Small intestine (tissue), 7 donors: ENCODE data around the gene IDUA. TPM values are rescaled to one million over a fixed set of nuclear protein-coding genes. Genes with fewer than 3 reads are reported as not detected.

Source experiments
- DNase-seq, 2 donors: peaks; one replicate each; pipeline versions ENCODE4 v3.0.0 to v3.0.0-alpha.2; 2013
- FAIRE-seq: peaks from 2 replicates; lab custom pipeline; 2012; peaks lifted over from hg19 to GRCh38; lab: Jason Lieb, UNC
- H3K27ac ChIP-seq, 3 donors: one replicate each; pipeline ENCODE4 v1.5.1; 2013; ENCODE audit warnings: low read length in 2 of 3, mild to moderate bottlenecking in 2 of 3, control low read depth in 1 of 3, inconsistent platforms in 1 of 3, low read depth in 1 of 3, moderate library complexity in 1 of 3
- H3K27me3 ChIP-seq, 3 donors: one replicate each; pipeline ENCODE4 v1.6.1; 2013; ENCODE audit warnings: low read length in 3 of 3, inconsistent platforms in 1 of 3; ENCODE audit not compliant: control insufficient read depth in 3 of 3, insufficient read depth in 3 of 3
- H3K36me3 ChIP-seq, 3 donors: one replicate each; pipeline ENCODE4 v1.6.1; 2013; ENCODE audit warnings: low read length in 3 of 3, inconsistent platforms in 1 of 3, low read depth in 1 of 3, mild to moderate bottlenecking in 1 of 3, moderate library complexity in 1 of 3; ENCODE audit not compliant: control insufficient read depth in 3 of 3, insufficient read depth in 2 of 3
- H3K4me1 ChIP-seq, 3 donors: one replicate each; pipeline ENCODE4 v1.6.1; 2013; ENCODE audit warnings: low read length in 2 of 3, inconsistent platforms in 1 of 3, low read depth in 1 of 3, mild to moderate bottlenecking in 1 of 3, moderate library complexity in 1 of 3; ENCODE audit not compliant: control insufficient read depth in 3 of 3, insufficient read depth in 2 of 3
- H3K4me3 ChIP-seq, 3 donors: one replicate each; pipeline ENCODE4 v1.5.1; 2013; ENCODE audit warnings: low read length in 3 of 3, control low read depth in 1 of 3, inconsistent platforms in 1 of 3, low read depth in 1 of 3, mild to moderate bottlenecking in 1 of 3, moderate library complexity in 1 of 3
- H3K9me3 ChIP-seq, 2 donors: one replicate each; pipeline ENCODE4 v1.6.1; 2013; ENCODE audit warnings: low read depth in 1 of 2, low read length in 1 of 2; ENCODE audit not compliant: control insufficient read depth in 2 of 2, insufficient read depth in 1 of 2
- WGBS, 3 donors: extraction: QIAGEN DNeasy Blood & Tissue Kit; methylation state at CpG; one replicate each; pipeline ENCODE4 v1.1.7; 2013; 5-methylcytosine and 5-hydroxymethylcytosine counted together
- polyA plus RNA-seq, 4 donors: library from polyadenylated mRNA; stranded (reverse) in 3 of 4; unstranded in 1 of 4; fragments of 200-250 nt in 3 of 4; fragments of 120-200 nt in 1 of 4; gene quantifications; one replicate each; pipeline versions ENCODE4 v1.2.1 to v1.2.3, GENCODE V29; 2013
- donor health status: healthy with polysubstance abuse.
- donor health status: control.
- donor health status: control.
- donor health status: Bipolar disorder and iron deficiency.
- donor health status: healthy.

The IDUA gene
- polyA plus RNA-seq, 4 donors, result 10.8 to 20.9 (median 13.1) TPM

DNA sequence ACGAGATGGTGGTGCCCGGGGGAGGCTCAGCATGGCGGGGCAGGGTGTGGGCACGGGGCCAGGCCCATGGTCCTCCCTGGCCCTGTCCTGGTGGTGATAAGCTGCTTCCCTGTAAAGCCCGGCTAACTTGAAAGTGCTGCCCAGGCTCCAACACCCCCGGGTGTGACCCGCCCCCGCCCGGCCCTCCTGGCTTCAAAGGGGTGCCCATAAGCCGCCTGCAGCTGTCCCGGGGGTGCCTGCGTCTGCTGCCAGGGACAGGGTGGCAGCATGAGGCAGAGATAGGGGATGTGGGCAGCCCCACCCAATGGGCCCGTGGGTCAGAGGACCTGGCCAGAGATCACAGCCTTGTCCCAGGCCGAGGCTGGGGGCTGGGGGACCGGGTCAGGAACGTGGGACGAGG is 42.7 kb downstream of the IDUA start:
- DNase-seq, result no peak
- H3K4me3 ChIP-seq, result no peak overlapping the region
- no peaks in the 10 kb centered on the region for H3K9me3 ChIP-seq
- H3K27me3 ChIP-seq, result peaks cover 0 to 38% (median 9%) of the 10 kb centered on the region in 3 donors
- H3K27ac ChIP-seq, result no peak overlapping the region
- H3K4me1 ChIP-seq, result peaks cover 0 to 6% (median 2%) of the 10 kb centered on the region in 3 donors
- WGBS, 3 donors, result 5 to 54% (median 22%) methylated on average over 12 to 17 of the region's 17 CpGs
- no peak for FAIRE-seq
- peaks cover 0 to 13% (median 0%) of the 10 kb centered on the region in 3 donors for H3K36me3 ChIP-seq

DNA sequence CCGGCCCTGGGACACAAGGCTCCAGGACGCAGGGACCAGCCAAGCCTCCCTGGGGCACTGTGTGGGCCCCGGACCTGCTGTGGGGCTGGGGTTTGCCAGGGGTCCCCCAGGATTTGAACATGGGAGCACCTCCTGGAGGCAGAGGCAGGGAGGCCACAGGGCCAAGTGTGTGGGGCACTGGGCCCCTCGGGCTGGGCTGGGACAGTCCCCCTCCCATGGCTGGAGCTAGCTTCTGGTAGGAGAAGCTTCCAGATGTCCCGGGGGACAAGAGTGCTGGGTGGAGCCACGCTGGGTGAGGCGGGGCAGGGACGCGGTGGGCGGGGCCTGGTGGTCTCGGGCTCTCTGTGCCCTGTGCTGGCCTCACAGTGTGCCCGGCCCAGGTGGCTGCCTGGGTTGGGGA is 43.2 kb downstream of the IDUA start:
- DNase-seq, result no peak
- Histone ChIP-seq H3K27ac (no peak overlapping the region), H3K4me3 (no peak overlapping the region)

GRCh38 chr4:1030559-1030958 is 43.7 kb downstream of the IDUA start:
- FAIRE-seq, result no peak
- H3K4me3 ChIP-seq, result no peak overlapping the region
- WGBS, 3 donors, result 23 to 56% (median 40%) methylated on average over 16 of the region's 16 CpGs

More for the DNA sequence above, 43.2 kb downstream of the IDUA start:
- Histone ChIP-seq H3K36me3 (peaks cover 0 to 10% (median 0%) of the 10 kb centered on the region in 3 donors), H3K4me1 (peaks cover 0 to 6% (median 0%) of the 10 kb centered on the region in 3 donors), H3K9me3 (no peaks in the 10 kb centered on the region), H3K27me3 (peaks cover 0 to 38% (median 9%) of the 10 kb centered on the region in 3 donors)
- FAIRE-seq, result no peak
- WGBS, 3 donors, result 15 to 55% (median 16%) methylated on average over 7 to 12 of the region's 12 CpGs

DNA sequence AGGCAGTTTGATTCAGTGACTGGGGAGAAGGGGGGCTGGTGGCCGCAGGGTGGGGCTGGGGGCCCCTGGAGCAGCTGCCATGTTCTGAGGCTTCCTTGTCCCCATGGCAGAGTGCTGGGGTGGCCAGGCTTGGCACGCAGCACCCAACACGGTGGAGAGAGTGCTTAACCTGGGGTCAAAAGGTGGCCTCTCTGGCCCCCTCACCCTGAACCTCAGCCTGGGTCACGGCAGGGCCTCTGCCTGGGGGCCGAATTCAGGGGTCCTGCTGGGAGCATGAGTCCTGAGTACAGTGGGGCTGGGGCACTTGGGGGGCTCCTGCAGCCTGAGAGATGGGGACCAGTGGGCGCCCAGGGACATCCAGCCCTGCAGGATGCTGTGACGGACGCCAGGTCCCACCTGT is 44.5 kb downstream of the IDUA start:
- Histone ChIP-seq H3K27me3 (peaks cover 0 to 38% (median 9%) of the 10 kb centered on the region in 3 donors), H3K9me3 (no peaks in the 10 kb centered on the region), H3K4me1 (no peaks in the 10 kb centered on the region), H3K4me3 (no peak overlapping the region), H3K36me3 (no peaks in the 10 kb centered on the region), H3K27ac (no peak overlapping the region)
- WGBS, 3 donors, result 76 to 80% (median 79%) methylated on average over 7 to 8 of the region's 8 CpGs
- FAIRE-seq (no peak), DNase-seq (no peak)

More at GRCh38 chr4:1030559-1030958, 43.7 kb downstream of the IDUA start:
- H3K27ac ChIP-seq, result no peak overlapping the region
- peaks cover 0 to under 1% (median 0%) of the 10 kb centered on the region in 3 donors for H3K4me1 ChIP-seq
- peaks cover 0 to 38% (median 9%) of the 10 kb centered on the region in 3 donors for H3K27me3 ChIP-seq
- no peaks in the 10 kb centered on the region for H3K9me3 ChIP-seq
- peaks cover 0 to 5% (median 0%) of the 10 kb centered on the region in 3 donors for H3K36me3 ChIP-seq
- DNase-seq, result no peak

DNA sequence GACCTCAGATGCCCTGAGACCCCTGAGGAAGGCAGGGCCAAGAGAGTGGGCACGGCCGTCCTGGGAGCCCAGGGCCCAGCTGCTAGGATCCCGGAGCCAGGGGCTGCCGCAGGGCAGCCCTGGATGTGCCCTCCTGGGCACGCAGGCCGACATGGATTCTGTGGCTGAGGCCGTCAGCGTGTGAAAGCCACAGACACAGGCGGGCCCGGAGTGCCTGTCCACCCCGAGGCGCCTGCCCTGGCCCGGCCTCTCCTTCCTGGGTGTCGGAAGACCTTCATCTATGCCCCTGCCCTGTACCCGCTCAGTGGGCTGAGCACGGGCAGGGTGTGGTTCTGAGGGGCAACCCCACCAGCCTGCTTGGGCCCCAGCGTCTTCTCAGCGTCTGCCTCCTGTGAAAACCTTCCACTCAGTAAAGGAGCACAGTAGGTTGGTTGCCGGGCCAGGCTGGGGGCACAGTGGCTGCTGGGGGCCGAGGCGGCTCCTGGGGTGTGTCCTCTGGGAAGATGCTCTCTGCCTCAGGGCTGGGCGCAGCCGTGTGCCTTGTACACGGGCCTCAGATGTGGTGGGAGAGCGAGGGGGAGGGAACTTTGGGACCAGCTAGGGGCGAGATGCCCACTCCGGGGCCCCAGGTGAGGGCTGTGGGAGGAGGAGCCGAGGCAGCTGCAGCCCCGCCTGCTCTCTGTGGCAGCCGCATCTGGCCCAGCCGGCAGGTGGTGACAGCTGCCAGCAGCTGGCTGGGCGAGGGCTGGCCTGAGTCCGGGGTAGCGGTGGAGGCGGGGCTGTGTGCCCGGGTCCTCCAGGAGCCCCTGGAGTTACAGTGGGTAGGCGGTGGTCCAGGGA is 45.3 kb downstream of the IDUA start:
- H3K4me3 ChIP-seq, result no peak overlapping the region
- peaks cover 0 to 38% (median 9%) of the 10 kb centered on the region in 3 donors for H3K27me3 ChIP-seq
- no peak overlapping the region for H3K27ac ChIP-seq
- 25 to 60% (median 38%) methylated on average over 37 of the region's 37 CpGs for WGBS, 3 donors
- FAIRE-seq, result no peak
- H3K9me3 ChIP-seq, result no peaks in the 10 kb centered on the region
- no peak for DNase-seq
- H3K36me3 ChIP-seq, result no peaks in the 10 kb centered on the region
- no peaks in the 10 kb centered on the region for H3K4me1 ChIP-seq

- peaks cover 0 to 34% (median 8%) of the 10 kb centered on the region in 3 donors for H3K27me3 ChIP-seq
- no peaks in the 10 kb centered on the region for H3K9me3 ChIP-seq
- no peak for DNase-seq
- H3K4me3 ChIP-seq, result no peak overlapping the region
- H3K4me1 ChIP-seq, result no peaks in the 10 kb centered on the region
- no peak overlapping the region for H3K27ac ChIP-seq
- FAIRE-seq, result no peak
- H3K36me3 ChIP-seq, result no peaks in the 10 kb centered on the region
- WGBS, 3 donors, result 46 to 83% (median 77%) methylated on average over 10 of the region's 10 CpGs
These were observed 46.0 kb downstream of the IDUA start for GRCh38 chr4:1032861-1033260.

DNA sequence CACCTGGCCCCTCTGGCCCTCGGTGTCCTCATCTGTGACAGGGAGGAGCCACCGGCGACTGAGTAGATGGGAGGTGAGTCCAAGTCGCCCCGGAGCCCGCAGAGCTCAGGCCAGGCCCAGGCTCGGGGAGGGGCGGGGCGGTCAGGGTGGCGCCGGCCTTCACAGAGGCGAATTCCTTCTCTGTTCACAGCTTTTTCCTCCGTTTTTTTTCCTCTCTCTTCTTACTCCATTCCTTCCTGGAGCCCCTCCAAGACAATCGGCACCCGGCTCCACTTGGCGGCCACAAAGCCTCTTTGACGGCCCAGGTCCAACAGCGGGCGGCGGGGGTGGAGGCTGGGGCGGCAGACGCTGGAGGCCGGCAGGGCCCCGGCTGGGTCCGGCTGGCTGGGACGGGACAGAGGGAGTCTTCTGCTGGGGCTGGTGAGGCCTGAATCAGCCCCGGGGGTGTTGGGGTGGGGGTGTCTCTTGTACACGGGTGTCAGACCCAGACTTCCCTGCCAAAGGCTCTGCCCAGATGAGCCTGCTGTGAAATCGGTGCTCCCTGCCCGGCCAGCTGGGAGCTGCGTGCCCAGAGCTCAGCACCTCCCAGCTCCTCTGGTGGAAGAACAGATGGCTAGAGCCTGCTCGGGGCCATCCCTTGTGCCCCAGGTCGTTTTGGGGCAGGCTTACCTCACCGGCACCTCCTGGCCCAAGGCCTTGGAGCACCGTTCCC is 47.2 kb downstream of the IDUA start:
- H3K4me1 ChIP-seq, result no peaks in the 10 kb centered on the region
- H3K36me3 ChIP-seq, result no peaks in the 10 kb centered on the region
- peaks cover 0 to 23% (median 3%) of the 10 kb centered on the region in 3 donors for H3K27me3 ChIP-seq
- H3K9me3 ChIP-seq, result no peaks in the 10 kb centered on the region
- H3K4me3 ChIP-seq, result no peak overlapping the region
- WGBS, 3 donors, result 46 to 68% (median 56%) methylated on average over 30 to 35 of the region's 35 CpGs
- no peak overlapping the region for H3K27ac ChIP-seq
- FAIRE-seq, result no peak
- no peak for DNase-seq

- H3K27ac ChIP-seq, result no peak overlapping the region
- DNase-seq, result no peak
- H3K4me3 ChIP-seq, result no peak overlapping the region
- H3K27me3 ChIP-seq, result peaks cover 0 to 16% (median 0%) of the 10 kb centered on the region in 3 donors
- H3K4me1 ChIP-seq, result peaks cover 0 to 4% (median 0%) of the 10 kb centered on the region in 3 donors
- WGBS, 3 donors, result 33 to 64% (median 36%) methylated on average over 22 to 26 of the region's 26 CpGs
- no peaks in the 10 kb centered on the region for H3K36me3 ChIP-seq
- no peaks in the 10 kb centered on the region for H3K9me3 ChIP-seq
- no peak for FAIRE-seq
These were observed 48.7 kb downstream of the IDUA start for GRCh38 chr4:1035510-1035909.
